Gastrocnemius medialis (tissue), 4 donors: ENCODE data around the gene GALNS.

Source experiments
- CTCF ChIP-seq, 5 experiments: fragments of 450-650 bp in 3 of 5; fragments of 200-600 bp in 2 of 5; sonication (generic) in 2 of 5; IDR thresholded peaks in 4 of 5; conservative IDR thresholded peaks in 1 of 5; 1 replicate in 4 of 5; 2 replicates in 1 of 5; pipeline ENCODE4 v1.5.1; 2016 to 2019; ENCODE audit warnings: antibody characterized with exemption in 5 of 5, mild to moderate bottlenecking in 3 of 5, moderate library complexity in 3 of 5
- POLR2A ChIP-seq, 2 donors: fragments of 450-650 bp; IDR thresholded peaks; one replicate each; pipeline ENCODE4 v1.6.1; 2017; ENCODE audit warnings: antibody characterized with exemption in 2 of 2, mild to moderate bottlenecking in 2 of 2, moderate library complexity in 2 of 2

- TF ChIP-seq CTCF (IDR thresholded peaks at IDR 0.05 in 4 of 5, conservative IDR thresholded peaks at IDR 0.05 in 1 of 5) (no peak), POLR2A (IDR thresholded peaks at IDR 0.05) (no peak)
Observed at GRCh38 chr16:88807626-88808453, 48.9 kb downstream of the GALNS start.
